HG02938 (cell line): Measurements from ENCODE around the gene CHRNE.
"Not testable (repeated sequence)": the region's sequence is repeated elsewhere in the genome, so short reads cannot be mapped to it uniquely, and the experiment has no call there.

Experiments
- ATAC-seq: cut with Tn5 transposase; IDR thresholded peaks from one replicate; pipeline ENCODE4 v1.9.1; 2021; ENCODE audit warnings: mild to moderate bottlenecking, moderate library complexity; ENCODE audit not compliant: unreplicated experiment

CHRNE gene

GRCh38 chr17:4908301-4908700 is 5.4 kb upstream of the CHRNE start:
- no peak for ATAC-seq

GRCh38 chr17:4906642-4907041 is 3.7 kb upstream of the CHRNE start:
- ATAC-seq: not testable (repeated sequence)

- no peak for ATAC-seq
Observed at GRCh38 chr17:4902540-4902939, 358 bp downstream of the CHRNE start.

GRCh38 chr17:4901648-4902344 is 1.1 kb downstream of the CHRNE start:
- ATAC-seq: no peak

GRCh38 chr17:4901108-4901647 is 1.7 kb downstream of the CHRNE start:
- no peak for ATAC-seq

GRCh38 chr17:4900231-4901107 is 2.4 kb downstream of the CHRNE start:
- ATAC-seq: no peak

GRCh38 chr17:4899341-4900230 is 3.3 kb downstream of the CHRNE start, which contains the start of gene C17orf107:
Gene C17orf107, plus strand, starts transcription at chr17:4899536. Its CDS starts 227 bp downstream, at chr17:4899763.
- no peak for ATAC-seq

GRCh38 chr17:4898927-4899326 is 4.0 kb downstream of the CHRNE start:
- ATAC-seq: no peak

- ATAC-seq: no peak
Observed at GRCh38 chr17:4898351-4898750, 4.5 kb downstream of the CHRNE start.

- ATAC-seq: no peak
Observed at GRCh38 chr17:4897785-4898184, 5.1 kb downstream of the CHRNE start.

- no peak for ATAC-seq
Observed at GRCh38 chr17:4897198-4897687, 5.7 kb downstream of the CHRNE start.

GRCh38 chr17:4896332-4897197 is 6.3 kb downstream of the CHRNE start:
- no peak for ATAC-seq

- no peak for ATAC-seq
Observed at GRCh38 chr17:4895657-4896331, 7.1 kb downstream of the CHRNE start.

GRCh38 chr17:4895121-4895520 is 7.8 kb downstream of the CHRNE start:
- ATAC-seq: no peak

GRCh38 chr17:4893721-4894560 is 9.0 kb downstream of the CHRNE start:
- no peak for ATAC-seq

GRCh38 chr17:4893272-4893671 is 9.6 kb downstream of the CHRNE start:
- no peak for ATAC-seq

- ATAC-seq: no peak
Observed at GRCh38 chr17:4892499-4893221, 10.2 kb downstream of the CHRNE start.
